Effector memory CD8-positive, alpha-beta T cell (primary cell): Measurements from ENCODE around the gene PPP1R8.
"Not testable (repeated sequence)": the region's sequence is repeated elsewhere in the genome, so short reads cannot be mapped to it uniquely, and the experiment has no call there.

ENCODE experiments used
- ATAC-seq: fragments of 150-1000 bp; cut with Tn5 transposase; replicated peaks from 2 replicates; pipeline ENCODE4 v1.10.0; 2021; ENCODE audit warnings: mild to moderate bottlenecking, moderate library complexity
- DNase-seq, 3 experiments: peaks; one replicate each; pipeline ENCODE4 v3.0.0; 2021
- H3K27ac Mint-ChIP-seq, 2 donors: one replicate each; pipeline ENCODE4 v1.8.0; 2022; ENCODE audit warnings: mild to moderate bottlenecking in 2 of 2, mixed read lengths in 2 of 2, moderate library complexity in 2 of 2
- H3K27me3 Mint-ChIP-seq, 2 donors: one replicate each; pipeline ENCODE4 v1.8.0; 2022; ENCODE audit warnings: mixed read lengths in 2 of 2
- H3K36me3 Mint-ChIP-seq: one replicate; pipeline ENCODE4 v1.8.0; 2022; ENCODE audit warnings: mild to moderate bottlenecking, moderate library complexity, mixed read lengths; ENCODE audit not compliant: insufficient read depth
- H3K4me1 Mint-ChIP-seq, 2 donors: one replicate each; pipeline ENCODE4 v1.8.0; 2022; ENCODE audit warnings: low read depth in 2 of 2, mixed read lengths in 2 of 2
- H3K4me3 Mint-ChIP-seq, 2 donors: one replicate each; pipeline ENCODE4 v1.8.0; 2022; ENCODE audit warnings: mild to moderate bottlenecking in 2 of 2, mixed read lengths in 2 of 2, moderate library complexity in 2 of 2
- H3K9me3 Mint-ChIP-seq, 2 donors: one replicate each; pipeline ENCODE4 v1.8.0; 2022; ENCODE audit warnings: mixed read lengths in 2 of 2
- total RNA-seq, 9 experiments: gene quantifications; one replicate each; lab custom pipeline; 2026; lab: John Stamatoyannopoulos, UW

PPP1R8 gene
- 28.4 to 120 (median 86.5) reads per million in 9 experiments for total RNA-seq

DNA sequence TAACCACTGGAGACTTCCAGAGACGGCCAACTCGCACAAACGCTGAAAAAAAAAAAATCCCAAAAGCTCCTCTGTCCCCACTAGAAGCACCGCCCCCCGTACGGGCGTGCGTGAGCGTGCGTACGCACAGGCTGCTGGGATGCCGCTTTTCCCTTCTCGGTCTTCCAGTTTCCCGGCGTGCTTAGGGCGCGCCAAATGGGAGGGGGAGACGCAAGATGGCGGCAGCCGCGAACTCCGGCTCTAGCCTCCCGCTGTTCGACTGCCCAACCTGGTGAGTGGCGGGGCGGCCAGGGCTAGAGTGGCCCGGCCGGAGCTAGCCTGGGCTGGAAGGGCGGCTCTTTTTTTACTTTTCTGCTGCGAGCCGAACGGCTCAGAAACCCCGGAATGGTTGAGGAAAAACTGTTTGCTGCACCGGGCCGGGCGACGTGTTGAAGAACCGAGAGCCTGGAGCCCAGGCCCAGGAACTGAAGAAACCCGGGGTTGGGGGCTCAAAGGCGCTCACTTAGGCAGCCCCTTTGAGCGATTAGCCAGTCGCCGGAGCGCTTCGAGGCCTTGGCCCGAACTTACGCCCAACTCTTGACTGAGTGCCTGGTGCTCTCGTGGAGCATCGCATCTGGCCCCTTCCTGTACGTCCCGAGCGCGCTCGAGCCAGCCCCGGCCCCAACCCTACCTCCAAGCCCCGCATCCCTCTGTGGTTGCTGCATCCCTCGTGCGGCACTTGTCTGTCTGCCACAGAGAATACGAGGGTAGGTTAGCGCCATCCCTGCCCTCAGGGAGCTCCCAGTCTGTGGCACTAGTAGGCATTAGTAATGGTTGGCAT lies at the start of gene PPP1R8:
Gene PPP1R8, plus strand, starts transcription at position 162 of the 820 bp plus-strand sequence. Its CDS starts 54 bp downstream, at position 216.
- peak within 1 kb of the TSS; percentile 97 for H3K4me3 Mint-ChIP-seq
- ATAC-seq = peak; percentile 98
- peaks cover 15 to 23% of the 10 kb centered on the region in 2 donors for H3K4me1 Mint-ChIP-seq

DNA sequence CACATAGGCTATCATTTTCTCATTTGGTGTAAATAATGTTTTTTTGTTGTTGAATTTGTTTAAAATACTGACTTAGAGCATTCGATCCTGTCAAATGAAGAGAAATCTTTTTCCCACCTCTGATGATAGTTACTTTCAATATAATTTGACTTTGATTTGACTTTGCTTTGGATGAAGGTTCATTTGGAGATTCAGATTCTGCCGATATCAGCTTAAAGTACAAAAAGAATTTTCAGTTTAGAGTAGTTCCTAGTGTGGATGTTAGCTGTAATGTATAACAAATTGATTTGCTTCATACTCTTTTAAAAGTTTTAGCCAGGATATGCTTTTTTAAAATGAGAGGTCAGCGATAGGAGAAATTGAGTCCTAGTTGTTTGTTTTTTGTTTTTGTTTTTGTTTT lies 47.6 kb upstream of the PPP1R8 start:
- Mint-ChIP-seq H3K4me3 (no peak overlapping the region), H3K27me3 (no peaks in the 10 kb centered on the region), H3K27ac (no peak overlapping the region), H3K4me1 (peaks cover 6 to 28% of the 10 kb centered on the region in 2 donors), H3K9me3 (no peaks in the 10 kb centered on the region), H3K36me3 (peaks cover 7% of the 10 kb centered on the region)
- DNase-seq (no peak), ATAC-seq (no peak)

More for the DNA sequence above, at the start of gene PPP1R8:
- Mint-ChIP-seq H3K27ac (peak within 1 kb of the TSS; percentile 97 to 98), H3K36me3 (peaks cover 25% of the 10 kb centered on the region), H3K9me3 (no peaks in the 10 kb centered on the region), H3K27me3 (no peaks in the 10 kb centered on the region)
- peak; percentile 76 to 78 (median 77) for DNase-seq

GRCh38 chr1:27784700-27785099 lies 45.9 kb upstream of the PPP1R8 start:
- H3K27ac Mint-ChIP-seq = peak overlapping the region; percentile 27 to 58
- no peak for ATAC-seq
- no peaks in the 10 kb centered on the region for H3K27me3 Mint-ChIP-seq
- peaks cover 7 to 25% of the 10 kb centered on the region in 2 donors for H3K4me1 Mint-ChIP-seq
- DNase-seq = no peak
- H3K9me3 Mint-ChIP-seq = no peaks in the 10 kb centered on the region
- no peak overlapping the region for H3K4me3 Mint-ChIP-seq
- H3K36me3 Mint-ChIP-seq = peaks cover 11% of the 10 kb centered on the region

DNA sequence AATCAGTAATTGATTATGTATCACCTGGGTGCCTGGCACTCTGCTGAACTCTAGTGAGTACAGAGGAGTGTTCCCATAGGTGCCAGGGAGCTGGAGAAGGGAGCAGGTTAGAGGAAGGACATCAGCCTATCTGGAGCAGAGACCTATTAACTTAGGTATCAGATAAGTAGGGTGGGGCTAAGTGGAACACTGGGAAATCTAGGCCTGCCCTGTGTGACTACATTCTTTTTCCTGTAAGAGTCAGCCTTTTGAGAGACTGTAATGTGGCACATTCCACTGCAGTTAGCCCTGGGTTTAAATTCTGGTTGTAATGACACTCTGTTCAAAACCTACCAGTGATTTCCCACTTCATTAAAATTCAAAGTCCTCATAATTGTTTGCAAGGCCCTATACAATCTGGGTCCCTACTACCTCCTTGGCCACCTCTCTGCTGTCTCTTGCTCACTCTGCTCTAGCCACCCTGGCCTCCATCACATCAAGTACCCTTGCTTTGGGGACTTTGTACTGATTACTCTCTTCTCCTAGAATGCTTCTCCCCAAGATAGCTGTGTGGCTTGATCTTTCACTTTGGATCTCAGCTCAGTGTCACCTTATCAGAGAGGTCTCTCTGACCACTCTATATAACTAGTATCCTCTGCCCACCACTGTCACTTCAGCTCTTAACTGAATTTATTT lies 44.7 kb upstream of the PPP1R8 start:
- peak overlapping the region; percentile 27 to 58 for H3K27ac Mint-ChIP-seq
- peaks cover 7 to 24% of the 10 kb centered on the region in 2 donors for H3K4me1 Mint-ChIP-seq
- DNase-seq (no peak), ATAC-seq (no peak)
- peaks cover 15% of the 10 kb centered on the region for H3K36me3 Mint-ChIP-seq
- H3K27me3 Mint-ChIP-seq = no peaks in the 10 kb centered on the region
- no peak overlapping the region for H3K4me3 Mint-ChIP-seq
- H3K9me3 Mint-ChIP-seq = no peaks in the 10 kb centered on the region

GRCh38 chr1:27787895-27788294 lies 42.7 kb upstream of the PPP1R8 start:
- ATAC-seq (no peak), DNase-seq (no peak)
- no peaks in the 10 kb centered on the region for H3K9me3 Mint-ChIP-seq
- peaks cover 7 to 17% of the 10 kb centered on the region in 2 donors for H3K4me1 Mint-ChIP-seq
- no peak overlapping the region for H3K27ac Mint-ChIP-seq
- H3K36me3 Mint-ChIP-seq = peaks cover 19% of the 10 kb centered on the region
- H3K4me3 Mint-ChIP-seq = no peak overlapping the region
- H3K27me3 Mint-ChIP-seq = no peaks in the 10 kb centered on the region

DNA sequence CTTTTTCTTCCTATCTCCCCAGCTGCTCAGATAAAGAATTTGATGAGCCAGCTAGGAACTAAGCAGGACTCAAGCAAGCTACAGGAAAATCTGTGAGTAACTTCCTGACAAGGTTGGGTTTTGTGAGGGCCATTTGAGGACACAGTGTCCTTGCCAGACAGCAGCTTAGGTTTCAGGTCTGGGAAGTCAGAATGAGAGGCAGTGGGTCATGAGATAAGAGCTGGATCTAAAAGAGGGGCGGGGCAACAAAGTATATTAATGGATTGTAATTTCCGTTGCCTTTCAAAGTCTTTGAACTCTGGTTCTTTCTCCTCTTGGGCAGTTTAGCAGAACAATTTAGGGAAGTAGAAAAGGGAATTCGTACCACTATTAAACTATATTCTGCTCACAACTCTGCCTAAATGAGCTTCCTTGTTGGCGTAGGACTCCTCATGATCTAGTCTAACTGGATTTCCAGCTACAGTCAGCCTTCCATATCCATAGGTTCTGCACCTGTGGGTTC lies 41.0 kb upstream of the PPP1R8 start:
- ATAC-seq = no peak
- no peak overlapping the region for H3K4me3 Mint-ChIP-seq
- peaks cover 28% of the 10 kb centered on the region for H3K36me3 Mint-ChIP-seq
- no peak overlapping the region for H3K27ac Mint-ChIP-seq
- no peaks in the 10 kb centered on the region for H3K27me3 Mint-ChIP-seq
- peaks cover 7 to 17% of the 10 kb centered on the region in 2 donors for H3K4me1 Mint-ChIP-seq
- H3K9me3 Mint-ChIP-seq = no peaks in the 10 kb centered on the region
- no peak for DNase-seq

DNA sequence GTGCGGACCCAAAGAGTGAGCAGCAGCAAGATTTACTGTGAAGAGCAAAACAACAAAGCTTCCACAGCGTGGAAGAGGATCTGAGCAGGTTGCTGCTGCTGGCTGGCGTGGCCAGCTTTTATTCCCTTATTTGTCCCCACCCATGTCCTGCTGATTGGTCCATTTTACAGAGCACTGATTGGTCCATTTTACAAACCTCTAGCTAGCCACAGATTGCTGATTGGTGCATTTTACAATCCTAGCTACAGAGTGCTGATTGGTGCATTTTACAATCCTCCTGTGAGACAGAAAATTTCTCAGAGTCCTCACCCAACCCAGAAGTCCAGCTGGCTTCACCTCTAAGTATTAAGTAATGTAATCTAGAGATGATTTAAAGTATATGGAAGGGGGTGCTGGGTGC lies 40.3 kb upstream of the PPP1R8 start:
- H3K4me1 Mint-ChIP-seq = peaks cover 6 to 12% of the 10 kb centered on the region in 2 donors
- peaks cover 35% of the 10 kb centered on the region for H3K36me3 Mint-ChIP-seq
- not testable (repeated sequence) for H3K27me3 Mint-ChIP-seq, H3K9me3 Mint-ChIP-seq, H3K4me3 Mint-ChIP-seq, DNase-seq, H3K27ac Mint-ChIP-seq, ATAC-seq

GRCh38 chr1:27795601-27796000 lies 35.0 kb upstream of the PPP1R8 start:
- no peaks in the 10 kb centered on the region for H3K27me3 Mint-ChIP-seq
- H3K4me3 Mint-ChIP-seq = no peak overlapping the region
- H3K9me3 Mint-ChIP-seq = no peaks in the 10 kb centered on the region
- no peak overlapping the region for H3K27ac Mint-ChIP-seq
- H3K4me1 Mint-ChIP-seq = peaks cover 3 to 4% of the 10 kb centered on the region in 2 donors
- no peak for ATAC-seq
- H3K36me3 Mint-ChIP-seq = peaks cover 51% of the 10 kb centered on the region
- no peak for DNase-seq

DNA sequence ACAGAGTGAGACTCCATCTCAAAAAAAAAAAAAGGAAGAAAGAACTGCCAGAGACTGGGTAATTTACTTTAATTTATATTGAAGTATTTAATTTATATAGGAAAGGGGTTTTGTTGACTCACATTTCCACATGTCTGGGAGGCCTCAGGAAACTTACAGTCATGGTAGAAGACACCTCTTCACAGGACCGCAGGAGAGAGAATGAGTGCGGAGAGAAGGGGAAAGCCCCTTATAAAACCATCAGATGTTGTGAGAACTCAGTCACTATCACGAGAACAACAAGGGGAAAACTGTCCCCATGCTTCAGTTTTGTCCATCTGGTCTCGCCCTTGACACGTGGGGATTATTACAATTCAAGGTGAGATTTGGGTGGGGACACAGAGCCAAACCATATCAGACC lies 25.8 kb upstream of the PPP1R8 start:
- Mint-ChIP-seq H3K36me3 (peaks cover 54% of the 10 kb centered on the region), H3K4me3 (no peak overlapping the region), H3K27ac (peak overlapping the region in 1 of 2 donors; percentile 26), H3K4me1 (peaks cover 2 to 3% of the 10 kb centered on the region in 2 donors), H3K27me3 (no peaks in the 10 kb centered on the region), H3K9me3 (no peaks in the 10 kb centered on the region)
- DNase-seq (no peak), ATAC-seq (no peak)

DNA sequence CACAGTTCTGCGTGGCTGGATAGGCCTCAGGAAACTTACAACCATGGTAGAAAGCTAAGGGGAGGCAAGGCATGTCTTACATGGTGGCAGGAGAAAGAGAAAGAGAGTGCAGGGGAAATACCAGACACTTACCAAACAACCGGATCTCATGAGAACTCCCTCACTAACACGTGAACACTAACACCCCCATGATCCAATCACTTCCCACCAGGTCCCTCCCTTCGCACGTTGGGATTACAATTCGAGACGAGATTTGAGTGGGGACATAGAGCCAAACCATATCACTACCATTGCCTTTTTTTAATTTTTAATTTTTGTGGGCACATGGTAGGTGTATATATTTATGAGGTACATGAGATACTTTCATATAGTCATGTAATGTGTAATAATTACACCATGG lies 23.8 kb upstream of the PPP1R8 start:
- ATAC-seq = no peak
- no peak overlapping the region for H3K27ac Mint-ChIP-seq
- no peak for DNase-seq
- H3K27me3 Mint-ChIP-seq = no peaks in the 10 kb centered on the region
- peaks cover 49% of the 10 kb centered on the region for H3K36me3 Mint-ChIP-seq
- no peaks in the 10 kb centered on the region for H3K9me3 Mint-ChIP-seq
- H3K4me3 Mint-ChIP-seq = no peak overlapping the region
- H3K4me1 Mint-ChIP-seq = peaks cover 0 to 2% of the 10 kb centered on the region in 2 donors

- no peak for DNase-seq
- Mint-ChIP-seq H3K36me3 (peaks cover 49% of the 10 kb centered on the region), H3K4me1 (peaks cover 0 to 2% of the 10 kb centered on the region in 2 donors), H3K27me3 (no peaks in the 10 kb centered on the region), H3K9me3 (no peaks in the 10 kb centered on the region), H3K4me3 (no peak overlapping the region), H3K27ac (no peak overlapping the region)
- no peak for ATAC-seq
Measured at GRCh38 chr1:27807385-27807784, 23.2 kb upstream of the PPP1R8 start.

DNA sequence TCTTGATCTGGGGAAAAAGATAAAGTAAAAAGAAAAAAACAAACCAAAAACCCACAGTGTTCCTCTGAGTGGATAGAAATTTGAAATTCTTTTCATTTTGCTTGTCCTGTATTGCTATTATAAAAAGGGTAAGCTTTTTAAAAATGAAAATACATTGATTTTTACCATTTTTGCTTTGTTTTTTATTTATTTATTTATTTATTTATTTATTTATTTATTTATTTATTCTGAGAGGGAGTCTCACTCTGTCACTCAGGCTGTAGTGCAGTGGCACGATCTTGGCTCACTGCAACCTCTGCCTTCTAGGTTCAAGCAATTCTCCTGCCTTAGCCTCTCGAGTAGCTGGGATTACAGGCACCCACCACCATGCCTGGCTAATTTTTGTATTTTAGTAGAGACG lies 22.5 kb upstream of the PPP1R8 start:
- H3K4me1 Mint-ChIP-seq, H3K4me3 Mint-ChIP-seq, ATAC-seq, H3K27ac Mint-ChIP-seq, H3K27me3 Mint-ChIP-seq, DNase-seq, H3K9me3 Mint-ChIP-seq: not testable (repeated sequence)
- H3K36me3 Mint-ChIP-seq = peaks cover 49% of the 10 kb centered on the region

DNA sequence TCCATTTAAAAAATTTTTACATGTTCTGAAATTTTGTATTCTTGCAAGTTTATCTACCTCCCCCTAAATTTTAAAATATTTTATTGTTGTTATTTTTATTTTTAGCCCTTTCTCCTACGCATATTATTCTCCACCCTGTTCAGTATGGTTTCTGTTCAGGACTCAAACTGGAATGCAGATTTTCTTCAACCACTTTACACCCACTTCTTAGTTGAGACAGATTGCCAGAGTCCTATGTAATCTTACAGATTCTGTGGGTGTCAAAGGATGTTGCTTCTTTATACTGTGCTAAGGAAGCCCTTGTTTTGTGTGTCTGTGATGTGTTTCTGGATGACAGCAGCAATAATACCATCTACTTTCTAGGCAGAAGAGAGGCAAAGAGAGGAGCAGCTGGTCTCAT lies 20.7 kb upstream of the PPP1R8 start:
- ATAC-seq (no peak), DNase-seq (no peak)
- peaks cover 47% of the 10 kb centered on the region for H3K36me3 Mint-ChIP-seq
- no peaks in the 10 kb centered on the region for H3K27me3 Mint-ChIP-seq
- H3K27ac Mint-ChIP-seq = no peak overlapping the region
- H3K4me3 Mint-ChIP-seq = no peak overlapping the region
- H3K4me1 Mint-ChIP-seq = peaks cover 0 to under 1% of the 10 kb centered on the region in 2 donors
- no peaks in the 10 kb centered on the region for H3K9me3 Mint-ChIP-seq
